Bronchus fibroblast of lung (primary cell): ENCODE data around the gene PCDHAC1. TPM values are rescaled to one million over a fixed set of nuclear protein-coding genes. Genes with fewer than 3 reads are reported as not detected.

Source experiments
- total RNA-seq: library from RNA; depleted of rRNA; stranded (reverse); fragments of >200 nt; gene quantifications from 2 replicates; pipeline ENCODE4 v1.2.3, GENCODE V29; 2015

Gene PCDHAC1, protein sequence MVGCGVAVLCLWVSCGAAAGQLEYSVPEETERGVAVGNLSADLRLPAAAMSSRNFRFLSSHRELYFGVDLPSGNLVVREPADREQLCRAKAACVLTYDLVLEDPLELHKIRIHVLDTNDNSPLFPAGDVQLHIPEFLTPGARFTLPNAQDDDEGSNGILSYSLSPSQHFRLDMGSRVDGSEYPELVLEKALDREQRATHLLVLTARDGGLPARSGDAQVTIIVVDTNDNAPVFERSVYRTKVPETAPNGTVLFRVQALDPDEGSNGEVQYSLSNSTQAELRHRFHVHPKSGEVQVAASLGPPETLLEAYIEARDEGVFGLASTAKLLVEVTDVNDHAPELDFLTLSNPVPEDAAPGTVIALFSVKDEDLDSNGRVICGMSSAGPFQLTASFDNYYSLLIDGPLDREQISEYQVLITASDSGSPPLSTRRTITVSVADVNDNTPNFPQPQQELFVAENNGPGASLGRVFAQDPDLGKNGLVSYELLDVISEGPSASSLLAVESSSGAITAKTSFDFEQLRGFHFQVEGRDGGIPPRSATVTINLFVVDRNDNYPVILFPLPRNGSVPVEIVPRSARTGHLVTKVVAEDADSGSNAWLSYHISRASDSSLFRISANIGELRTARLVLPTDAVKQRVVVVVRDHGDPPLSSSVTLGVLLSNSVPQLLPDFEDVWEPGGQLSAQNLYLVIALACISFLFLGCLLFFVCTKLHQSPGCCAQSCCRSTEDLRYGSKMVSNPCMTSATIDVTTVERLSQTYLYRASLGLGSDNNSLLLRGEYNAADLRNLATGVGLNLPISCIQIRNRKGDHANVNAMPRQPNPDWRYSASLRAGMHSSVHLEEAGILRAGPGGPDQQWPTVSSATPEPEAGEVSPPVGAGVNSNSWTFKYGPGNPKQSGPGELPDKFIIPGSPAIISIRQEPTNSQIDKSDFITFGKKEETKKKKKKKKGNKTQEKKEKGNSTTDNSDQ
- total RNA-seq, result not detected in 2 replicates

DNA sequence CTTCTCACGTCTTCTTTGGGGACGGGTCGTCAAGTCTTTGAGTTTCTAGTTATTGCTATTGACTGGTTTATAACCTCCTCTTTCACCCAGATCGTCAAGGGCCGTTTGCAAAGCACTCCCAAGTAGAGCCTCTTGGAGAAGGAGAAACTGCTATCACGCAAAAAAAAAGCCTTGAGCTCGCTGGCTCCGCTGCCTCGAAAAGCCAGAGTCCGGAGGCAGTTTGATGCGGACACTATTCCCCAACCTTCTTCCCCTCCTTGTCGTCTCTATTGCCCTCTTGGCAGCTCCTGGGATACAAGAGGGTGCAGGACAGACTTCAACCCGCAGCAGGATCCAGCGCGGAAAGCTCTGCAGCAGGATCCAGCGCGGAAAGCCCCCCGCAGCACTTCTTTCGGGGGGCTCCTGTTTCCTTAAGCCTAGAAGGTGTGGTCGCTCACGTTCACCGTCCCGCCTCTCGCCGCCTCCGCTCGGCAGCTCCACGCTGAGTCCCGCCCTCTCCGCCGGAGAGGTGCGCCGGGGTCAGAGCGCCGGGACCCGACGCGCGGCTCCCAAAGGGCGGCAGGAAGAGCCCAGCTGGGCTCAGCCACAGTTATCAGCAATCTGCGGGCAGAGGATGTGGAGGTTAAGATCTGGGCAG lies at the start of gene PCDHAC1:
TSS of gene PCDHAC1 (plus strand) at position 494 of the 637 bp plus-strand sequence. CDS start 594 bp downstream, outside the sequence.

DNA sequence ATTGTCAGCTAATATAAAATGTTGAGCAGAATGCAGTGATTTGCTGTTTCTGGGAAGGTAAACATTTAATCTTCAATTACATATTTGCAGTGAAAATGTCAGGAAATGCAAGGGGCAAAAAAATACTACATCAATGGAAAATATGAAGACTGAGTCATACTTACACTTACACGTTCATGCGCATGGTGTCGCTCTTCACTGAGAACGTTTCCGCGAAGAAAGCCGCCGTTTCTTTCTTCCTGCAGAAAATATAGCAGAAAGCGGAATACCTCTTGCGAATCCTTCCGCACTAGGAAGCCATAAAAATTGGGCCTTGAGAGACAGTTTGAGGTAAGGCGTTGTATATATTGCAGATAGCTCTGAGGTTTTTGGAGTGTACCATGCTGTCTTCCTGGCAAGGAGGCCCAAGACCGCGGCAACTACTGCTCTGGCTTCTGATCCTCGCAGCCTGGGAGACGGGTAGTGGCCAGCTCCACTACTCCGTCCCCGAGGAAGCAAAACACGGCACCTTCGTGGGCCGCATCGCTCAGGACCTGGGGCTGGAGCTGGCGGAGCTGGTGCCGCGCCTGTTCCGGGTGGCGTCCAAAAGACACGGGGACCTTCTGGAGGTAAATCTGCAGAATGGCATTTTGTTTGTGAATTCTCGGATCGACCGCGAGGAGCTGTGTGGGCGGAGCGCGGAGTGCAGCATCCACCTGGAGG lies 44.1 kb upstream of the PCDHAC1 start, which contains the start of gene PCDHA13:
TSS of gene PCDHA13 (plus strand) at position 236 of the 702 bp plus-strand sequence. CDS start at position 381, 145 bp downstream.

DNA sequence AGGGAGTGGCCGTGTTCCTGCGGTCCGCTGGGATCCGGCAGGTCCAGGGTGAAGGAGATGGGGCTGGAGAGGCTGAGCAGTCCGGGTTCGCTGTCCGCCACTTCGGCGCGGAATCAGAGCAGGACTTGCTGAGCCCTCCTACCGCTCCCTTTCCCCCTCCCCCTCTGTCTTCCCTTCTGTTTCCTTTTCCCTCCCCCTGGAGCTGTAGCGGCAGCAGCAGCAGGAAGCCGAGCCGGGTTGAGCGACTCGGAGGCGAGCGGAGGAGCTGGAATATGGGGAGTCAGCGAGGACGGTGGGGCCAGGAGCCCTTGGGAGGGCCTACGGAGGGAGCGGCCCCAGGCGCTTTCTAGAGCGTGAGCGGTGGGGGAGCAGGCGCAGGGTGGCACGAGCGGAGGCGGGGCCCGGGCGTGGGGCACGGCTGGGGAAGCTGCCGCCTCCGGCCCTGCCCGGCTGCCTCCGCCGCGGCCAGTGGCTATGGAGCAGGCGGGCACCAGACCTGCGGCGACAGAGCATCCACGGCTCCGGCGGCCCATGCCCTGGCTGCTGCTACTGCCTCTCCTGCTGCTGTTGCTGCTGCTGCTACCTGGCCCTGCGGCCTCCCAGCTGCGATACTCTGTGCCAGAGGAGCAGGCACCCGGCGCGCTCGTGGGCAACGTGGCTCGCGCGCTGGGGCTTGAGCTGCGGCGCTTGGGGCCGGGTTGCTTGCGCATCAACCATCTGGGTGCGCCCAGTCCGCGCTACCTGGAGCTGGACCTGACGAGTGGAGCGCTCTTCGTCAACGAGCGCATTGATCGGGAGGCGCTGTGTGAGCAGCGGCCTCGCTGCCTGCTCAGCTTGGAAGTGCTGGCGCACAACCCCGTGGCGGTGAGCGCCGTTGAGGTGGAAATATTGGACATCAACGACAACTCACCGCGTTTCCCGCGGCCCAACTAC lies 40.5 kb downstream of the PCDHAC1 start, which contains the start of gene PCDHAC2:
TSS of gene PCDHAC2 (plus strand) at position 184 of the 933 bp plus-strand sequence. CDS start at position 475, 291 bp downstream.

Other genes starting within 250 kb of the PCDHAC1 start
- gene HARS1, start 234.9 kb upstream of the PCDHAC1 start, total RNA-seq, result 70.8 and 73.6 TPM in 2 replicates
- gene HARS2, start 234.8 kb upstream of the PCDHAC1 start, total RNA-seq, result 21.3 and 27.2 TPM in 2 replicates
- gene ZMAT2, start 225.9 kb upstream of the PCDHAC1 start, total RNA-seq, result 16.5 and 25.6 TPM in 2 replicates
- not detected in 2 replicates for gene PCDHA1, start 140.2 kb upstream of the PCDHAC1 start, total RNA-seq
- not detected in 2 replicates for gene PCDHA2, start 131.4 kb upstream of the PCDHAC1 start, total RNA-seq
- gene PCDHA3, start 125.2 kb upstream of the PCDHAC1 start, total RNA-seq, result under 0.01 TPM in 1 of 2 replicates, not detected in the other
- under 0.01 TPM in 2 replicates for gene PCDHA4, start 119.2 kb upstream of the PCDHAC1 start, total RNA-seq
- gene PCDHA5, start 104.7 kb upstream of the PCDHAC1 start, total RNA-seq, result not detected in 2 replicates
- gene PCDHA6, start 98.3 kb upstream of the PCDHAC1 start, total RNA-seq, result 0.15 TPM in 1 of 2 replicates, not detected in the other
- gene PCDHA7, start 92.0 kb upstream of the PCDHAC1 start, total RNA-seq, result 0.15 TPM in 1 of 2 replicates, not detected in the other
- gene PCDHA8, start 85.1 kb upstream of the PCDHAC1 start, total RNA-seq, result not detected in 2 replicates
- not detected in 2 replicates for gene PCDHA9, start 77.9 kb upstream of the PCDHAC1 start, total RNA-seq
- gene PCDHA10, start 70.4 kb upstream of the PCDHAC1 start, total RNA-seq, result not detected in 2 replicates
- not detected in 2 replicates for gene PCDHA11, start 57.3 kb upstream of the PCDHAC1 start, total RNA-seq
- gene PCDHA12, start 51.0 kb upstream of the PCDHAC1 start, total RNA-seq, result not detected in 2 replicates
- not detected in 2 replicates for gene PCDHA13, start 44.2 kb upstream of the PCDHAC1 start, total RNA-seq
- gene PCDHAC2, start 40.2 kb downstream of the PCDHAC1 start, total RNA-seq, result not detected in 2 replicates
- not detected in 2 replicates for gene PCDHB1, start 125.1 kb downstream of the PCDHAC1 start, total RNA-seq
- gene PCDHB2, start 168.3 kb downstream of the PCDHAC1 start, total RNA-seq, result 0.34 and 0.45 TPM in 2 replicates
- gene PCDHB3, start 174.2 kb downstream of the PCDHAC1 start, total RNA-seq, result 0.15 and 0.17 TPM in 2 replicates
- gene PCDHB4, start 195.5 kb downstream of the PCDHAC1 start, total RNA-seq, result not detected in 2 replicates
- 0.84 and 0.89 TPM in 2 replicates for gene PCDHB5, start 208.9 kb downstream of the PCDHAC1 start, total RNA-seq
- not detected in 2 replicates for gene PCDHB6, start 223.8 kb downstream of the PCDHAC1 start, total RNA-seq
- gene PCDHB7, start 246.3 kb downstream of the PCDHAC1 start, total RNA-seq, result 0.15 and 0.17 TPM in 2 replicates